Activated CD4-positive, alpha-beta memory T cell treated with anti-CD3 and anti-CD28 coated beads for 36 hours (primary cell): ENCODE results near the gene NELFB. TPM values are rescaled to one million over a fixed set of nuclear protein-coding genes. Genes with fewer than 3 reads are reported as not detected.
A peak's percentile ranks its signal among the peaks of the same experiment; 100 is the strongest.
"Not testable (repeated sequence)": the region's sequence is repeated elsewhere in the genome, so short reads cannot be mapped to it uniquely, and the experiment has no call there.

Experiments
- CTCF ChIA-PET: fragments of 350-600 bp; sonication (Branson Sonifier 250); formaldehyde crosslinking; loops from one replicate; lab custom pipeline; 2021; ENCODE audit warnings: antibody characterized with exemption, inconsistent platforms; lab: Charles Lee
- POLR2A ChIA-PET: fragments of 350-600 bp; sonication (Branson Sonifier 250); formaldehyde crosslinking; loops from one replicate; lab custom pipeline; 2021; ENCODE audit warnings: antibody characterized with exemption; lab: Charles Lee
- DNase-seq: peaks from one replicate; pipeline ENCODE4 v3.0.0-alpha.2; 2020
- H3K27ac Mint-ChIP-seq: one replicate; pipeline ENCODE4 v1.8.0; 2021; ENCODE audit warnings: mixed read lengths
- H3K27me3 Mint-ChIP-seq: one replicate; pipeline ENCODE4 v1.8.0; 2021; ENCODE audit warnings: mixed read lengths
- H3K36me3 Mint-ChIP-seq: one replicate; pipeline ENCODE4 v1.8.0; 2021; ENCODE audit warnings: mixed read lengths
- H3K4me1 Mint-ChIP-seq: one replicate; pipeline ENCODE4 v1.8.0; 2021; ENCODE audit warnings: low read depth, mixed read lengths
- H3K4me3 Mint-ChIP-seq: one replicate; pipeline ENCODE4 v1.8.0; 2021; ENCODE audit warnings: mild to moderate bottlenecking, mixed read lengths
- H3K9me3 Mint-ChIP-seq: one replicate; pipeline ENCODE4 v1.8.0; 2021; ENCODE audit warnings: mixed read lengths
- intact Hi-C: fragments of 100-400 bp; cut with micrococcal nuclease; formaldehyde crosslinking; loops from one replicate; pipeline ENCODE4 v1.15.1; 2023
- total RNA-seq, 2 experiments: library from RNA; stranded (reverse); gene quantifications; one replicate each; pipeline ENCODE4 v1.2.3, GENCODE V29; 2021

Gene NELFB
- total RNA-seq, 2 experiments from 2014 or later, result 57.2 to 57.9 TPM

- ChIA-PET POLR2A (interaction anchor here (1.5 to 5.1 kb wide), 2 partner anchors 11 to 14 kb away, joined by 5 to 65 read pairs; partner anchors contain the start of gene TUBB4B), CTCF (interaction anchor here (0.6 to 2.4 kb wide), 8 partner anchors 12 to 463 kb away, joined by 3 to 15 read pairs (median 6); partner anchors contain the start of genes EXD3, NOXA1, RNF224 and TUBB4B)
- DNase-seq, result no peak
- Mint-ChIP-seq H3K4me1 (peaks cover 20% of the 10 kb centered on the region), H3K27me3 (no peaks in the 10 kb centered on the region), H3K36me3 (peaks cover 11% of the 10 kb centered on the region), H3K27ac (peak overlapping the region; percentile 71), H3K9me3 (no peaks in the 10 kb centered on the region), H3K4me3 (peak overlapping the region; percentile 86)
- intact Hi-C loops, result loop anchor here (1.0 kb wide), 1 partner anchor 15 kb away; no protein-coding TSS in a partner anchor
Measured at GRCh38 chr9:137255448-137256114, 454 bp downstream of the NELFB start.

- intact Hi-C loops, result no loop called here
- Mint-ChIP-seq H3K36me3 (peaks cover 11% of the 10 kb centered on the region), H3K27ac (no peak overlapping the region), H3K4me3 (peak overlapping the region; percentile 86), H3K4me1 (peaks cover 20% of the 10 kb centered on the region), H3K9me3 (no peaks in the 10 kb centered on the region), H3K27me3 (no peaks in the 10 kb centered on the region)
- POLR2A ChIA-PET, result interaction anchor here (0.6 to 5.1 kb wide), 3 partner anchors 15 to 33 kb away, joined by 3 to 65 read pairs (median 3); partner anchors contain the start of genes TOR4A and TUBB4B
- DNase-seq, result no peak
- CTCF ChIA-PET, result interaction anchor here (0.6 to 2.1 kb wide), 6 partner anchors 16 to 464 kb away, joined by 3 to 15 read pairs (median 4); partner anchors contain the start of genes EXD3, NOXA1, RNF224 and TUBB4B
Measured at GRCh38 chr9:137256362-137256761, 1.2 kb downstream of the NELFB start.

DNA sequence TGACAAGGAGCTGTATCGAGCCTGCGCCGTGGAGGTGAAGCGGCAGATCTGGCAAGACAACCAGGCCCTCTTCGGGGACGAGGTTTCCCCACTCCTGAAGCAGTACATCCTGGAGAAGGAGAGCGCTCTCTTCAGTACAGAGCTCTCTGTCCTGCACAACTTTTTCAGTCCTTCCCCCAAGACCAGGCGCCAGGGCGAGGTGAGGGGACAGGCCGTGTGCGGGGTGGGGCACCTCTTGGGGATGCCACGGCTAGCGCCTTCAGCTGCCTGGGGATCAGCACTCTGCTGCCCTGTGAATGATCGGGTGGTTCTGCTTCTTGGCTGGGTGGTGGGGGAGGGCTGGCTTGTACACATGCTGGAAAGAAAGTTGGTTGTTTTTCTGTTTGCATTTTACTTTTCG lies 1.7 kb downstream of the NELFB start:
- CTCF ChIA-PET, result interaction anchor here (0.6 to 2.1 kb wide), 6 partner anchors 16 to 464 kb away, joined by 3 to 15 read pairs (median 4); partner anchors contain the start of genes EXD3, NOXA1, RNF224 and TUBB4B
- H3K27ac Mint-ChIP-seq, result no peak overlapping the region
- DNase-seq, result no peak
- H3K36me3 Mint-ChIP-seq, result peaks cover 16% of the 10 kb centered on the region
- intact Hi-C loops, result no loop called here
- no peaks in the 10 kb centered on the region for H3K27me3 Mint-ChIP-seq
- peak overlapping the region; percentile 86 for H3K4me3 Mint-ChIP-seq
- peaks cover 20% of the 10 kb centered on the region for H3K4me1 Mint-ChIP-seq
- POLR2A ChIA-PET, result interaction anchor here (0.6 to 5.1 kb wide), 3 partner anchors 16 to 34 kb away, joined by 3 to 65 read pairs (median 3); partner anchors contain the start of genes TOR4A and TUBB4B
- H3K9me3 Mint-ChIP-seq, result no peaks in the 10 kb centered on the region

GRCh38 chr9:137262173-137262908 lies 7.2 kb downstream of the NELFB start:
- H3K36me3 Mint-ChIP-seq, result peaks cover 16% of the 10 kb centered on the region
- POLR2A ChIA-PET, result not testable (repeated sequence)

DNA sequence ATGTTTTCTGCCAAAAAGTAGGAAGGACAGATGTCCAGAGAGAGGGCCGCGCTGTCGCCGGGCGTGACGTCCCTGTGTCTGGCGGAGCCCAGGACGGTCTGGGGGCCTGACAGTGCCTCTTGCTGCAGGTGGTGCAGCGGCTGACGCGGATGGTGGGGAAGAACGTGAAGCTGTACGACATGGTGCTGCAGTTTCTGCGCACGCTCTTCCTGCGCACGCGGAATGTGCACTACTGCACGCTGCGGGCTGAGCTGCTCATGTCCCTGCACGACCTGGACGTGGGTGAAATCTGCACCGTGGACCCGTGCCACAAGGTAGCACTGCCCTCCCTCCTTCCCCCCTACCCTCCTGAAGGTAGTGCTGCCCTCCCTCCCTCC lies 7.8 kb downstream of the NELFB start:
- Mint-ChIP-seq H3K4me1 (no peaks in the 10 kb centered on the region), H3K9me3 (no peaks in the 10 kb centered on the region), H3K27ac (no peak overlapping the region), H3K4me3 (no peak overlapping the region), H3K27me3 (no peaks in the 10 kb centered on the region), H3K36me3 (peaks cover 16% of the 10 kb centered on the region)
- CTCF ChIA-PET, result no interaction called here
- no peak for DNase-seq
- POLR2A ChIA-PET, result no interaction called here
- intact Hi-C loops, result no loop called here

More at GRCh38 chr9:137262173-137262908, 7.2 kb downstream of the NELFB start:
- intact Hi-C loops, DNase-seq, H3K9me3 Mint-ChIP-seq, H3K27ac Mint-ChIP-seq, H3K4me3 Mint-ChIP-seq, H3K4me1 Mint-ChIP-seq, H3K27me3 Mint-ChIP-seq: not testable (repeated sequence)
- CTCF ChIA-PET, result interaction anchor here (1.3 to 1.6 kb wide), 2 partner anchors 26 to 39 kb away, joined by 4 to 5 read pairs; partner anchors contain the start of gene NRARP

DNA sequence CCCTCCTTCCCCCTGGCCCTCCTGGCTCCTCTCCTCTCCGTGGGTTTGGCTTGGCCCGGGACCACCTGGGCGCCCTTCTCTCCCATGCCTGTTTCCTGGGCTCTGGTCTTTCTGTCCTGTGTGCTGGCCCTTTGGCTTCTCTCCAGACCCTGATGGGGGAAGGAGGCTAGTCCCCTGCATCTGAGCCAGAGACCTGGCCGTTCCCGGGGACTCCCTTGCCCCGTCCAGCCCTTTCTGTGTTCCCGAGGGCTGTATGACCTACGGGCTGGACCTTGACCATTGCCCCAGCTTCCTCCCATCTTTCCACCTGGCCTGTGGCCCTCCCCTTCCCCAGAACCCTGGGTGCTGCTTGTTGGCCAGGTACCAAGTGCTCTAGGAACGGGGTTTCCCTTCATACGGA lies 8.4 kb downstream of the NELFB start:
- Mint-ChIP-seq H3K27ac (no peak overlapping the region), H3K4me1 (peaks cover under 1% of the 10 kb centered on the region), H3K27me3 (no peaks in the 10 kb centered on the region), H3K4me3 (no peak overlapping the region), H3K36me3 (peaks cover 16% of the 10 kb centered on the region), H3K9me3 (no peaks in the 10 kb centered on the region)
- DNase-seq, result no peak
- CTCF ChIA-PET, result interaction anchor here (1.5 kb wide), 1 partner anchor 87 kb away, joined by 3 read pairs; no protein-coding TSS in a partner anchor
- POLR2A ChIA-PET, result no interaction called here
- intact Hi-C loops, result no loop called here

GRCh38 chr9:137264067-137264466 lies 8.9 kb downstream of the NELFB start:
- intact Hi-C loops, result no loop called here
- ChIA-PET POLR2A (no interaction called here), CTCF (interaction anchor here (1.5 kb wide), 1 partner anchor 87 kb away, joined by 3 read pairs; no protein-coding TSS in a partner anchor)
- peaks cover 2% of the 10 kb centered on the region for H3K4me1 Mint-ChIP-seq
- no peak for DNase-seq
- H3K27ac Mint-ChIP-seq, result no peak overlapping the region
- H3K9me3 Mint-ChIP-seq, result no peaks in the 10 kb centered on the region
- no peak overlapping the region for H3K4me3 Mint-ChIP-seq
- no peaks in the 10 kb centered on the region for H3K27me3 Mint-ChIP-seq
- peaks cover 20% of the 10 kb centered on the region for H3K36me3 Mint-ChIP-seq

DNA sequence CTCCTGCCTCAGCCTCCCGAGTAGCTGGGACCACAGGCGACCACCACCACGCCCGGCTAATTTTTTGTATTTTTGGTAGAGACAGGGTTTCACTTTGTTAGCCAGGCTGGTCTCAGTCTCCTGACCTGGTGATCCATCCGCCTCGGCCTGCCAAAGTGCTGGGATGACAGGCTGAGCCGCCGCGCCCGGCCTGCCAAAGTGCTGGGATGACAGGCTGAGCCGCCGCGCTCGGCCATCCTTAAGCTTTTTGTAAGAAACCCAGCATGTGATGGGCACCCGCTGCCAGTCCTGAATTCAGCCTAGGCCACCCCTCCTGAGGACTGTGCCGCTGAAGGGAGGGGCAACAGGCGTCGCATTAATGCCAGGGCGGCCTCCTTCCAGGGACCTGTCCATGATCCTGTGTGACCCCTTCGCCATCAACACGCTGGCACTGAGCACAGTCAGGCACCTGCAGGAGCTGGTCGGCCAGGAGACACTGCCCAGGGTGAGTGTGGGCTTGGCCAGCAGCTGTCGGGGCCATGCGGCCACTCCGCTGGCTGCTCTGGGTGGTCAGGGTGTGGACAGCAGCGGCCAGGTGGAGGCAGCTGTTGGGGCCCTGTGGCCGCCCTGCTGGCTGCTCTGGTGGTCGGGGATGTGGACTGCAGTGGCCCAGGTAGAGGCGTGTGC lies 10.5 kb downstream of the NELFB start:
- Mint-ChIP-seq H3K27me3 (no peaks in the 10 kb centered on the region), H3K9me3 (no peaks in the 10 kb centered on the region), H3K4me3 (no peak overlapping the region), H3K36me3 (peaks cover 24% of the 10 kb centered on the region), H3K27ac (no peak overlapping the region), H3K4me1 (peaks cover 6% of the 10 kb centered on the region)
- intact Hi-C loops, result no loop called here
- ChIA-PET CTCF (no interaction called here), POLR2A (no interaction called here)
- DNase-seq, result no peak

GRCh38 chr9:137266162-137266527 lies 11.0 kb downstream of the NELFB start:
- no peak overlapping the region for H3K4me3 Mint-ChIP-seq
- CTCF ChIA-PET, result no interaction called here
- POLR2A ChIA-PET, result no interaction called here

DNA sequence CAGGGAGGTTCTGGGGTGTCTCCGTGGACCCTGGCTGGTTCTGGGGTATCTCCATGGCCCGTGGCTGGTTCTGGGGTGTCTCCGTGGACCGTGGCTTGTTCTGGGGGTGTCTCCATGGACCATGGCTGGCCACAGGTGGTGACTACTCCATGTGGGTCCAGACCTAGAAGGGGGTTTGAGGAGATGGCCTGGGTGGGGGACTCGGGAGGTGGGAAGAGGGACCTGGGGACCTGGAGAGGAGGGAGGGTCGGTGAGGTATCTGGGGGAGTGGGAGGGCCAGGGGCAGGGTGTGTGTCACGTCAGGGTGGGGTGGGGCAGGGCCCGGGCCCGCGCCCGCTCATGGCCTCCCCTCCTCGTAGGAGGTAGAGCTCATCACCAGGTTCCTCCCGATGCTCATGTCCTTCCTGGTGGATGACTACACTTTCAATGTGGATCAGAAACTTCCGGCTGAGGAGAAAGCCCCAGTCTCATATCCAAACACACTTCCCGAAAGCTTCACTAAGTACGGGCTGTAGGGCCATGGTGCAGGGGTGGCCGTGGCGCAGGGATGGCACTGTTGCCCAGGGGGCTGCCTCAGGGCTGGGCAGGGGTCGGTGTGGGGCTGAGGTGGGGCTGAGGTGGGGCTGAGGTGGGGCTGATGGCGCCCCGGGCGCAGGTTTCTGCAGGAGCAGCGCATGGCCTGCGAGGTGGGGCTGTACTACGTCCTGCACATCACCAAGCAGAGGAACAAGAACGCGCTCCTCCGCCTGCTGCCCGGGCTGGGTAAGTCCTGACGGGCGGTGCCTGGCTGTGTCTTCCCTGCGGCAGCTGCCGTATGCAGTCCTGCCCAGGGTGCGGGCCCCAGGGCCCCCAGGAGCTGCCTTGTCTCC lies 11.7 kb downstream of the NELFB start:
- ChIA-PET CTCF (no interaction called here), POLR2A (no interaction called here)
- no peak for DNase-seq
- Mint-ChIP-seq H3K4me3 (no peak overlapping the region), H3K36me3 (peaks cover 26% of the 10 kb centered on the region), H3K27ac (no peak overlapping the region), H3K4me1 (peaks cover 13% of the 10 kb centered on the region), H3K27me3 (no peaks in the 10 kb centered on the region), H3K9me3 (no peaks in the 10 kb centered on the region)
- intact Hi-C loops, result no loop called here

More at GRCh38 chr9:137266162-137266527, 11.0 kb downstream of the NELFB start:
- H3K9me3 Mint-ChIP-seq, result no peaks in the 10 kb centered on the region
- H3K4me1 Mint-ChIP-seq, result peaks cover 9% of the 10 kb centered on the region
- no peaks in the 10 kb centered on the region for H3K27me3 Mint-ChIP-seq
- intact Hi-C loops, result no loop called here
- H3K27ac Mint-ChIP-seq, result no peak overlapping the region
- peaks cover 27% of the 10 kb centered on the region for H3K36me3 Mint-ChIP-seq
- no peak for DNase-seq

- ChIA-PET POLR2A (no interaction called here), CTCF (no interaction called here)
- Mint-ChIP-seq H3K36me3 (peaks cover 25% of the 10 kb centered on the region), H3K9me3 (no peaks in the 10 kb centered on the region), H3K27me3 (no peaks in the 10 kb centered on the region), H3K4me1 (peaks cover 13% of the 10 kb centered on the region), H3K27ac (no peak overlapping the region), H3K4me3 (no peak overlapping the region)
- intact Hi-C loops, result no loop called here
- no peak for DNase-seq
Measured at GRCh38 chr9:137267933-137268355, 12.8 kb downstream of the NELFB start.
